ENCODE results near the gene UBE2S.

The UBE2S gene

GRCh38 chr19:55365964-55366363 is 41.6 kb downstream of the UBE2S start:
- 93% methylated on average over 19 of the region's 19 CpGs for WGBS
- H3K9ac ChIP-seq (ENCODE audit: low read length), result no peak overlapping the region

GRCh38 chr19:55365245-55365644 is 42.3 kb downstream of the UBE2S start:
- H3K18ac ChIP-seq (ENCODE audit: low read depth in 1 of 2, low read length in 2 of 2), result no peak overlapping the region
- H2BK15ac ChIP-seq (ENCODE audit: low read depth, poor library complexity, severe bottlenecking), result no peak overlapping the region
- peaks cover 0 to 37% of the 10 kb centered on the region in 2 experiments for H3K36me3 ChIP-seq (ENCODE audit: control insufficient read depth in 1 of 2, insufficient read depth in 2 of 2, low read depth in 1 of 2, low read length in 2 of 2)
- H3K79me1 ChIP-seq (replicated peaks; ENCODE audit: low read length, poor library complexity, severe bottlenecking), result peaks cover 6% of the 10 kb centered on the region
- H2AFZ ChIP-seq (ENCODE audit: low read depth, low read length), result no peak overlapping the region
- H3K4ac ChIP-seq (ENCODE audit: low read depth in 1 of 2, low read length in 2 of 2), result no peak overlapping the region
- H2BK120ac ChIP-seq (ENCODE audit: low read depth, low read length), result no peak overlapping the region
- no peak overlapping the region for H2AK5ac ChIP-seq (ENCODE audit: low read length, severe bottlenecking)
- no peak overlapping the region for H3K9ac ChIP-seq (ENCODE audit: low read length)
- no peak overlapping the region for H2BK12ac ChIP-seq (ENCODE audit: low read length in 2 of 2)
- H3K14ac ChIP-seq (ENCODE audit: low read length in 2 of 2), result no peak overlapping the region
- no peaks in the 10 kb centered on the region for H3K27me3 ChIP-seq (ENCODE audit: control insufficient read depth in 1 of 2, insufficient read depth in 1 of 2, low read length in 2 of 2)
- no peak overlapping the region for H4K8ac ChIP-seq (ENCODE audit: low read length)
- H3K27ac ChIP-seq (ENCODE audit: low read length, poor library complexity, severe bottlenecking), result no peak overlapping the region
- DNase-seq, result no peak
- no peaks in the 10 kb centered on the region for H3K9me3 ChIP-seq (ENCODE audit: control insufficient read depth, low read length)
- WGBS, result 87% methylated on average over 8 of the region's 8 CpGs
- peaks cover 38% of the 10 kb centered on the region for H3K4me1 ChIP-seq (ENCODE audit: control insufficient read depth, insufficient read depth, low read depth, low read length)
- no peak overlapping the region for H4K91ac ChIP-seq (ENCODE audit: low read length)
- no peak overlapping the region for H3K4me3 ChIP-seq (ENCODE audit: insufficient read depth in 1 of 2, low read depth in 1 of 2, low read length in 2 of 2)
- no peak overlapping the region for H3K23ac ChIP-seq (ENCODE audit: low read length in 2 of 2)
- H2BK5ac ChIP-seq (ENCODE audit: low read depth, low read length, poor library complexity, severe bottlenecking), result no peak overlapping the region
- no peak overlapping the region for H3K4me2 ChIP-seq (ENCODE audit: low read length, poor library complexity, severe bottlenecking)

More at GRCh38 chr19:55365964-55366363, 41.6 kb downstream of the UBE2S start:
- peaks cover 0 to 37% of the 10 kb centered on the region in 2 experiments for H3K36me3 ChIP-seq (ENCODE audit: control insufficient read depth in 1 of 2, insufficient read depth in 2 of 2, low read depth in 1 of 2, low read length in 2 of 2)
- H2BK15ac ChIP-seq (ENCODE audit: low read depth, poor library complexity, severe bottlenecking), result no peak overlapping the region
- H3K23ac ChIP-seq (ENCODE audit: low read length in 2 of 2), result no peak overlapping the region
- H3K79me1 ChIP-seq (replicated peaks; ENCODE audit: low read length, poor library complexity, severe bottlenecking), result peaks cover 6% of the 10 kb centered on the region
- H3K4me1 ChIP-seq (ENCODE audit: control insufficient read depth, insufficient read depth, low read depth, low read length), result peaks cover 42% of the 10 kb centered on the region
- no peak overlapping the region for H3K4me2 ChIP-seq (ENCODE audit: low read length, poor library complexity, severe bottlenecking)
- H3K9me3 ChIP-seq (ENCODE audit: control insufficient read depth, low read length), result no peaks in the 10 kb centered on the region
- H3K27me3 ChIP-seq (ENCODE audit: control insufficient read depth in 1 of 2, insufficient read depth in 1 of 2, low read length in 2 of 2), result no peaks in the 10 kb centered on the region
- no peak overlapping the region for H2BK120ac ChIP-seq (ENCODE audit: low read depth, low read length)
- H3K27ac ChIP-seq (ENCODE audit: low read length, poor library complexity, severe bottlenecking), result no peak overlapping the region
- H4K8ac ChIP-seq (ENCODE audit: low read length), result no peak overlapping the region
- H2AFZ ChIP-seq (ENCODE audit: low read depth, low read length), result no peak overlapping the region
- no peak overlapping the region for H3K4ac ChIP-seq (ENCODE audit: low read depth in 1 of 2, low read length in 2 of 2)
- no peak overlapping the region for H3K14ac ChIP-seq (ENCODE audit: low read length in 2 of 2)
- H2AK5ac ChIP-seq (ENCODE audit: low read length, severe bottlenecking), result no peak overlapping the region
- H4K91ac ChIP-seq (ENCODE audit: low read length), result no peak overlapping the region
- no peak for DNase-seq
- H3K18ac ChIP-seq (ENCODE audit: low read depth in 1 of 2, low read length in 2 of 2), result no peak overlapping the region
- H2BK5ac ChIP-seq (ENCODE audit: low read depth, low read length, poor library complexity, severe bottlenecking), result no peak overlapping the region
- no peak overlapping the region for H2BK12ac ChIP-seq (ENCODE audit: low read length in 2 of 2)
- no peak overlapping the region for H3K4me3 ChIP-seq (ENCODE audit: insufficient read depth in 1 of 2, low read depth in 1 of 2, low read length in 2 of 2)

GRCh38 chr19:55362990-55363716 is 44.4 kb downstream of the UBE2S start, which contains the start of gene GARIN5B:
Gene GARIN5B (minus strand): TSS chr19:55363260. CDS start chr19:55363066, 194 bp downstream.
- Histone ChIP-seq H3K4me3 (ENCODE audit: insufficient read depth in 1 of 2, low read depth in 1 of 2, low read length in 2 of 2) (no peak within 1 kb of the TSS), H2BK15ac (ENCODE audit: low read depth, poor library complexity, severe bottlenecking) (peak within 1 kb of the TSS; percentile 56), H3K18ac (ENCODE audit: low read depth in 1 of 2, low read length in 2 of 2) (no peak within 1 kb of the TSS), H3K4me1 (ENCODE audit: control insufficient read depth, insufficient read depth, low read depth, low read length) (peaks cover 31% of the 10 kb centered on the region), H3K36me3 (ENCODE audit: control insufficient read depth in 1 of 2, insufficient read depth in 2 of 2, low read depth in 1 of 2, low read length in 2 of 2) (peaks cover 0 to 35% of the 10 kb centered on the region in 2 experiments), H2BK12ac (ENCODE audit: low read length in 2 of 2) (no peak within 1 kb of the TSS), H3K27ac (ENCODE audit: low read length, poor library complexity, severe bottlenecking) (no peak within 1 kb of the TSS), H3K79me1 (replicated peaks; ENCODE audit: low read length, poor library complexity, severe bottlenecking) (peaks cover 6% of the 10 kb centered on the region), H2BK5ac (ENCODE audit: low read depth, low read length, poor library complexity, severe bottlenecking) (no peak within 1 kb of the TSS), H2AK5ac (ENCODE audit: low read length, severe bottlenecking) (no peak within 1 kb of the TSS), H2AFZ (ENCODE audit: low read depth, low read length) (no peak within 1 kb of the TSS), H3K4ac (ENCODE audit: low read depth in 1 of 2, low read length in 2 of 2) (no peak within 1 kb of the TSS), H3K14ac (ENCODE audit: low read length in 2 of 2) (no peak within 1 kb of the TSS), H3K9ac (ENCODE audit: low read length) (no peak within 1 kb of the TSS), H4K91ac (ENCODE audit: low read length) (no peak within 1 kb of the TSS), H3K27me3 (ENCODE audit: control insufficient read depth in 1 of 2, insufficient read depth in 1 of 2, low read length in 2 of 2) (peaks cover 0 to 3% of the 10 kb centered on the region in 2 experiments), H3K23ac (ENCODE audit: low read length in 2 of 2) (no peak within 1 kb of the TSS), H3K9me3 (ENCODE audit: control insufficient read depth, low read length) (no peaks in the 10 kb centered on the region), H3K4me2 (ENCODE audit: low read length, poor library complexity, severe bottlenecking) (no peak within 1 kb of the TSS), H2BK120ac (ENCODE audit: low read depth, low read length) (no peak within 1 kb of the TSS), H4K8ac (ENCODE audit: low read length) (no peak within 1 kb of the TSS)
- DNase-seq, result no peak
- WGBS, result 89% methylated on average over 27 of the region's 27 CpGs

- H3K18ac ChIP-seq (ENCODE audit: low read depth in 1 of 2, low read length in 2 of 2), result no peak overlapping the region
- H2AFZ ChIP-seq (ENCODE audit: low read depth, low read length), result no peak overlapping the region
- H4K91ac ChIP-seq (ENCODE audit: low read length), result no peak overlapping the region
- no peak overlapping the region for H2BK12ac ChIP-seq (ENCODE audit: low read length in 2 of 2)
- peak overlapping the region; percentile 56 for H2BK15ac ChIP-seq (ENCODE audit: low read depth, poor library complexity, severe bottlenecking)
- H4K8ac ChIP-seq (ENCODE audit: low read length), result no peak overlapping the region
- no peak overlapping the region for H2BK5ac ChIP-seq (ENCODE audit: low read depth, low read length, poor library complexity, severe bottlenecking)
- no peak overlapping the region for H3K14ac ChIP-seq (ENCODE audit: low read length in 2 of 2)
- peaks cover 2% of the 10 kb centered on the region for H3K79me1 ChIP-seq (replicated peaks; ENCODE audit: low read length, poor library complexity, severe bottlenecking)
- H3K23ac ChIP-seq (ENCODE audit: low read length in 2 of 2), result no peak overlapping the region
- 81% methylated on average over 38 of the region's 38 CpGs for WGBS
- no peak overlapping the region for H2BK120ac ChIP-seq (ENCODE audit: low read depth, low read length)
- peaks cover 0 to 28% of the 10 kb centered on the region in 2 experiments for H3K36me3 ChIP-seq (ENCODE audit: control insufficient read depth in 1 of 2, insufficient read depth in 2 of 2, low read depth in 1 of 2, low read length in 2 of 2)
- H3K27me3 ChIP-seq (ENCODE audit: control insufficient read depth in 1 of 2, insufficient read depth in 1 of 2, low read length in 2 of 2), result peaks cover 2 to 6% of the 10 kb centered on the region in 2 experiments
- DNase-seq, result no peak
- no peak overlapping the region for H3K4ac ChIP-seq (ENCODE audit: low read depth in 1 of 2, low read length in 2 of 2)
- peaks cover 25% of the 10 kb centered on the region for H3K4me1 ChIP-seq (ENCODE audit: control insufficient read depth, insufficient read depth, low read depth, low read length)
- no peak overlapping the region for H3K4me3 ChIP-seq (ENCODE audit: insufficient read depth in 1 of 2, low read depth in 1 of 2, low read length in 2 of 2)
- H2AK5ac ChIP-seq (ENCODE audit: low read length, severe bottlenecking), result no peak overlapping the region
- H3K9ac ChIP-seq (ENCODE audit: low read length), result no peak overlapping the region
- H3K27ac ChIP-seq (ENCODE audit: low read length, poor library complexity, severe bottlenecking), result no peak overlapping the region
- H3K9me3 ChIP-seq (ENCODE audit: control insufficient read depth, low read length), result no peaks in the 10 kb centered on the region
- H3K4me2 ChIP-seq (ENCODE audit: low read length, poor library complexity, severe bottlenecking), result no peak overlapping the region
These were observed 45.2 kb downstream of the UBE2S start for GRCh38 chr19:55362174-55362989.

All from mesenchymal stem cell (in vitro differentiated cells and primary cell).